Neural progenitor cell (in vitro differentiated cells): ENCODE measurements around the gene EIF4G3. TPM values are rescaled to one million over a fixed set of nuclear protein-coding genes. Genes with fewer than 3 reads are reported as not detected.

Source experiments
- DNase-seq: peaks from one replicate; pipeline ENCODE4 v3.0.0-alpha.2; 2016; ENCODE audit warnings: low spot score
- H2AFZ ChIP-seq: fragments of 200-600 bp; sonication (generic); replicated peaks from 2 replicates; pipeline ENCODE4 v1.6.1; 2016; ENCODE audit warnings: antibody characterized with exemption
- H3F3A ChIP-seq: fragments of 200-600 bp; sonication (generic); 2 replicates; pipeline ENCODE4 v1.6.1; 2016; ENCODE audit warnings: antibody characterized with exemption, low read depth
- H3K27ac ChIP-seq: fragments of 200-600 bp; sonication (generic); 2 replicates; pipeline ENCODE4 v1.5.1; 2016; ENCODE audit warnings: mild to moderate bottlenecking
- H3K27me3 ChIP-seq: fragments of 200-600 bp; sonication (generic); 2 replicates; pipeline ENCODE4 v1.6.1; 2016; ENCODE audit warnings: mild to moderate bottlenecking, moderate library complexity
- H3K36me3 ChIP-seq: fragments of 200-600 bp; sonication (generic); 2 replicates; pipeline ENCODE4 v1.5.1; 2016
- H3K4me1 ChIP-seq: fragments of 200-600 bp; sonication (generic); 2 replicates; pipeline ENCODE4 v1.6.1; 2016; ENCODE audit warnings: mixed run types
- H3K4me2 ChIP-seq: fragments of 200-600 bp; sonication (generic); 2 replicates; pipeline ENCODE4 v1.6.1; 2016
- H3K4me3 ChIP-seq: fragments of 200-600 bp; sonication (generic); 2 replicates; pipeline ENCODE4 v1.5.1; 2016
- H3K79me2 ChIP-seq: fragments of 200-600 bp; sonication (generic); 2 replicates; pipeline ENCODE4 v1.6.1; 2016; ENCODE audit warnings: low read depth
- H3K9ac ChIP-seq: fragments of 200-600 bp; sonication (generic); 2 replicates; pipeline ENCODE4 v1.6.1; 2016
- H3K9me3 ChIP-seq: fragments of 200-600 bp; sonication (generic); 2 replicates; pipeline ENCODE4 v1.5.1; 2016; ENCODE audit warnings: low read depth
- H4K20me1 ChIP-seq: fragments of 200-600 bp; sonication (generic); 2 replicates; pipeline ENCODE4 v1.6.1; 2016; ENCODE audit warnings: low read depth
- H3K27ac Mint-ChIP-seq: 3 replicates; pipeline ENCODE4 v1.8.0; 2021; ENCODE audit warnings: mixed read lengths
- H3K27me3 Mint-ChIP-seq: 2 replicates; pipeline ENCODE4 v1.8.0; 2022; ENCODE audit warnings: low read depth, mild to moderate bottlenecking, inconsistent platforms, moderate library complexity, mixed read lengths; ENCODE audit not compliant: insufficient read depth
- H3K36me3 Mint-ChIP-seq: 3 replicates; pipeline ENCODE4 v1.8.0; 2021; ENCODE audit warnings: mixed read lengths
- H3K4me1 Mint-ChIP-seq: 3 replicates; pipeline ENCODE4 v1.8.0; 2021; ENCODE audit warnings: mixed read lengths
- H3K4me3 Mint-ChIP-seq: 3 replicates; pipeline ENCODE4 v1.8.0; 2021; ENCODE audit warnings: mild to moderate bottlenecking, moderate library complexity, mixed read lengths
- H3K9me3 Mint-ChIP-seq: 3 replicates; pipeline ENCODE4 v1.8.0; 2020; ENCODE audit warnings: mixed read lengths
- CTCF ChIP-seq: fragments of 200-600 bp; sonication (generic); IDR thresholded peaks from 2 replicates; pipeline ENCODE4 v1.5.1; 2017; ENCODE audit warnings: antibody characterized with exemption, mild to moderate bottlenecking
- EZH2 ChIP-seq: fragments of 200-600 bp; sonication (generic); IDR thresholded peaks from 2 replicates; pipeline ENCODE4 v1.6.1; 2017; ENCODE audit warnings: antibody characterized with exemption, mild to moderate bottlenecking, moderate library complexity
- EZH2phosphoT487 ChIP-seq: fragments of 200-600 bp; sonication (generic); IDR thresholded peaks from 2 replicates; pipeline ENCODE4 v1.6.1; 2017; ENCODE audit warnings: antibody characterized with exemption
- total RNA-seq: library from RNA; depleted of rRNA; stranded (reverse); fragments of >200 nt; gene quantifications from 2 replicates; pipeline ENCODE4 v1.2.3, GENCODE V29; 2015; ENCODE audit warnings: low replicate concordance

The EIF4G3 gene
- total RNA-seq, 1 donor from 2014 or later = 73.4 TPM

GRCh38 chr1:20936216-20936615 lies 240.5 kb downstream of the EIF4G3 start:
- peaks cover 5% of the 10 kb centered on the region for H3K36me3 ChIP-seq
- no peak overlapping the region for H3K9ac ChIP-seq
- peak overlapping the region; percentile 64 for H3K4me2 ChIP-seq
- no peaks in the 10 kb centered on the region for H3K9me3 ChIP-seq
- no peak overlapping the region for H2AFZ ChIP-seq
- H3K9me3 Mint-ChIP-seq = no peaks in the 10 kb centered on the region
- no peaks in the 10 kb centered on the region for H3K27me3 ChIP-seq
- DNase-seq = peak; percentile 10
- H3F3A ChIP-seq = peaks cover 25% of the 10 kb centered on the region
- H3K4me3 Mint-ChIP-seq = no peak overlapping the region
- H3K27me3 Mint-ChIP-seq = no peaks in the 10 kb centered on the region
- H3K4me3 ChIP-seq = peak overlapping the region; percentile 14
- peaks cover 9% of the 10 kb centered on the region for H3K79me2 ChIP-seq
- no peaks in the 10 kb centered on the region for H3K4me1 Mint-ChIP-seq
- no peak for TF ChIP-seq EZH2
- no peak for TF ChIP-seq CTCF
- TF ChIP-seq EZH2phosphoT487 = no peak
- H3K27ac ChIP-seq = peak overlapping the region; percentile 57
- peaks cover 23% of the 10 kb centered on the region for H3K36me3 Mint-ChIP-seq
- H3K27ac Mint-ChIP-seq = no peak overlapping the region
- peaks cover 27% of the 10 kb centered on the region for H3K4me1 ChIP-seq
- peaks cover 18% of the 10 kb centered on the region for H4K20me1 ChIP-seq

- no peak overlapping the region for H3K27ac Mint-ChIP-seq
- Histone ChIP-seq H3K4me1 (peaks cover 27% of the 10 kb centered on the region), H3K27ac (peak overlapping the region; percentile 57), H3K27me3 (no peaks in the 10 kb centered on the region), H3K9ac (no peak overlapping the region), H3K79me2 (peaks cover 9% of the 10 kb centered on the region), H3F3A (peaks cover 25% of the 10 kb centered on the region), H3K4me3 (peak overlapping the region; percentile 14), H3K9me3 (no peaks in the 10 kb centered on the region), H3K36me3 (peaks cover 7% of the 10 kb centered on the region), H3K4me2 (peak overlapping the region; percentile 64), H2AFZ (no peak overlapping the region), H4K20me1 (peaks cover 18% of the 10 kb centered on the region)
- no peaks in the 10 kb centered on the region for H3K27me3 Mint-ChIP-seq
- peak; percentile 35 for DNase-seq
- no peaks in the 10 kb centered on the region for H3K9me3 Mint-ChIP-seq
- H3K4me1 Mint-ChIP-seq = no peaks in the 10 kb centered on the region
- H3K4me3 Mint-ChIP-seq = no peak overlapping the region
- H3K36me3 Mint-ChIP-seq = peaks cover 25% of the 10 kb centered on the region
- TF ChIP-seq CTCF = no peak
- no peak for TF ChIP-seq EZH2
- TF ChIP-seq EZH2phosphoT487 = no peak
Observed at GRCh38 chr1:20935717-20936116, 241.0 kb downstream of the EIF4G3 start.

- H3K36me3 ChIP-seq = peaks cover 5% of the 10 kb centered on the region
- TF ChIP-seq CTCF (no peak), EZH2 (no peak)
- no peak overlapping the region for H2AFZ ChIP-seq
- H3K4me2 ChIP-seq = no peak overlapping the region
- H3K9me3 Mint-ChIP-seq = no peaks in the 10 kb centered on the region
- no peaks in the 10 kb centered on the region for H3K4me1 Mint-ChIP-seq
- H3K4me3 Mint-ChIP-seq = no peak overlapping the region
- peaks cover 31% of the 10 kb centered on the region for H3K36me3 Mint-ChIP-seq
- H3K4me1 ChIP-seq = peaks cover 26% of the 10 kb centered on the region
- peaks cover 18% of the 10 kb centered on the region for H4K20me1 ChIP-seq
- H3K9ac ChIP-seq = no peak overlapping the region
- H3K27me3 ChIP-seq = no peaks in the 10 kb centered on the region
- H3K27ac ChIP-seq = no peak overlapping the region
- H3K4me3 ChIP-seq = no peak overlapping the region
- peaks cover 21% of the 10 kb centered on the region for H3F3A ChIP-seq
- no peak overlapping the region for H3K27ac Mint-ChIP-seq
- no peaks in the 10 kb centered on the region for H3K9me3 ChIP-seq
- H3K27me3 Mint-ChIP-seq = no peaks in the 10 kb centered on the region
- peaks cover 9% of the 10 kb centered on the region for H3K79me2 ChIP-seq
- no peak for DNase-seq
Observed at GRCh38 chr1:20932437-20932977, 244.2 kb downstream of the EIF4G3 start.
